Fibroblast of skin of left quadriceps (primary cell): ENCODE data around the gene ZNF540.
"Not testable (repeated sequence)": the region's sequence is repeated elsewhere in the genome, so short reads cannot be mapped to it uniquely, and the experiment has no call there.

Source experiments
- DNase-seq, 2 experiments: peaks; one replicate each; pipeline ENCODE4 v3.0.0-alpha.2; 2013; ENCODE audit warnings: low read depth in 2 of 2

The ZNF540 gene

DNA sequence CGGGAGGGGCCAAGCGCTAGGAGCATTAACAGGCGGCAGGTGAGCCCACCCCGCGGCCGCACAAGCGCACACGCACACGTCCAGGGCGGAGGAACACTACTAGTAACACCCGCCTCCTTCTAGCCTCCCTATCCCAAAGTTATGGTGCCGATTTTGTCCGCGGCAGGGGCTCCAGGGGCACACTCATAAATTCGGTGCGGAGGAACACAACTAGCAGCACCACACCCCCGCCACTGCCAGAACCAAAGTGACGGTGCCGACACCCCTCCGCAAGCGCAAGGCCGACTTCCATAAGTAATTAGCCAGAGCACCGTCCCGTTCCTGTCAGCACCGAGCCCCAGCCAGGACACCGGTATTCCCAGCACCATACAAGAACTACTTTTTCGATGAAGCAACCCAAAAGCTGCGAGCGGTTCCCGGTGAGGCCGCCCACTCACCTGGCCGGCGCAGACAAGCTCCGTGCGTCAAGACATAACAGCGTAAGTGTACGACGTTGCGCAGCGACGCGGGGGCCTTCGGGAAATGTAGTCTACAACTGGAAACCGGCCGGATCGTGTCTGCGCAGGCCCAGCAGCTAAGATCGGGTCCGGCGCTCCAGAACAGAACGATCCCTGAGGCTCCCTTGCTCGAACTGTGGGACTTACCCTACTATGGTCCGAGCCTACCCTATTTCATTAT lies at the start of gene ZNF540, which contains the start of gene ZNF571:
ZNF540 (plus strand) TSS at position 573 of the 678 bp plus-strand sequence. CDS start 3,572 bp downstream, outside the sequence.
ZNF571 (minus strand) TSS at position 489 of the 678 bp plus-strand sequence. CDS start 8,116 bp downstream, outside the sequence.
- peak; percentile 72 to 74 for DNase-seq

GRCh38 chr19:37551129-37551993 lies 43.3 kb upstream of the ZNF540 start:
- DNase-seq, result peak; percentile 47 to 55

DNA sequence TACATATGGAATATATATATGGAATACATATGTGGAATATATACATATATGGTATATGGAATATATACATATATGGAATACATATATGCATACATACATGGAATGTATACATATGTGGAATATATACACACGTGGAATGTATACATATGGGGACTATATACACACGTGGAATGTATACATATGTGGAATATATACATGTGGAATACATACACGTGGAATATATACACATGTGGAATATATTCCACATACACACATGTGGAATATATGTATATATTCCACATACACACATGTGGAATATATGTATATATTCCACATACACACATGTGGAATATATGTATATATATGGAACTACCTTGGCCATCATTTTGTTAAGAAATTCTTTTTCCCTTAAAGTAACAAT lies 31.2 kb upstream of the ZNF540 start:
- no peak for DNase-seq

GRCh38 chr19:37564624-37565369 lies 29.9 kb upstream of the ZNF540 start:
- DNase-seq, result no peak

GRCh38 chr19:37565370-37565669 lies 29.4 kb upstream of the ZNF540 start:
- no peak for DNase-seq

DNA sequence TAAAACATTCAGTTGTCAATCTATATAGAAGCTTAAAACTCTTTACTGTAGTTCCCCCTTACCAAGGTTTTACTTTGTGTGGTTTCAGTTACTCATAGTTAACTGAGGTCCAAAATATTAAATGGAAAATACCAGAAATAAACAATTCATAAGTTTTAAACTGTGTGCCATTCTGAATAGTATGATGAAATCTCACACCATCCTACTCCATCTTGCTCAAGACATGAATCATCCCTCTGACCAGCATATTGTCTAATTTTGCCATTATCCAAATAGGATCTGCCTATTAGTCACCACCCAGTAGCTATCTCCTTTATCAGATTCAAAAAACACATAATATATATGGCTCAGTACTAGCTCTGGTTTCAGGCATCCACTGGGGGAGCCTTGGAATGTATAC lies 22.5 kb upstream of the ZNF540 start:
- DNase-seq, result no peak

- DNase-seq, result no peak
These were observed 11.3 kb upstream of the ZNF540 start for GRCh38 chr19:37583340-37583739.

DNA sequence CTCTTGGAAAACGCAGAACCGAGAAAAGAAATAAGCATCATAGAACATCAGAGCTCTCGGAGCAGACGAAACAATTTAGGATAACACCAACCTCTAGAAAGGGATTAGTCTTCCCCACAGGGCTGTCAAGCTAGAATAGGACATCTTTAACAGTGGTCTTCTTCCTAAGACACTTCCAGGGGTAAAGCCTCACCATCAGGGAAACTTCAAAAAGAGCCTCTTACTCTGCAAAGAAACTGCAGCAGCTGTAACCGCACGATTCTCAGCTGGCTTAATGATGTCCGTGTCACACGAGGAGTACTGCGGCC lies 726 bp upstream of the ZNF540 start:
- DNase-seq, result no peak

DNA sequence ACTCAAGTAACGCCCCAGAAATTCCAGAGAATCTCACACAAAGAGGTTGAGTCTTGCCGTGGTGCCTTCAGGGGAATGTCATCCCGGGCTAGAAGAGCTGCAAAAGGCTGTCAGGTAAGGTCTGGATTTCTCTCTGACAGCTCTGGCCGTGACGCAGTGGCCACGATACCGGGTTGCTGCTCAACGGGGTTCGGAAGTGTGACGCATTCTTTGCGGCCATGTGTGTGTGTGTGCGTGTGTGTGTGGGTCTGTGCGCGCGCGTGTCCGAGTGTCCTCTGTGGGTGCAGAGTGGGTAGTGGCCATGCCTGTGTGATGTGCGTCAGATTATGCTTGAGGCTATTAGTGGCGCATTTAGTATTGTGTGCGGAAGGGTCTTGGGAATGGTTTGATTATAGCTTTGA lies 306 bp downstream of the ZNF540 start:
- DNase-seq, result no peak

DNA sequence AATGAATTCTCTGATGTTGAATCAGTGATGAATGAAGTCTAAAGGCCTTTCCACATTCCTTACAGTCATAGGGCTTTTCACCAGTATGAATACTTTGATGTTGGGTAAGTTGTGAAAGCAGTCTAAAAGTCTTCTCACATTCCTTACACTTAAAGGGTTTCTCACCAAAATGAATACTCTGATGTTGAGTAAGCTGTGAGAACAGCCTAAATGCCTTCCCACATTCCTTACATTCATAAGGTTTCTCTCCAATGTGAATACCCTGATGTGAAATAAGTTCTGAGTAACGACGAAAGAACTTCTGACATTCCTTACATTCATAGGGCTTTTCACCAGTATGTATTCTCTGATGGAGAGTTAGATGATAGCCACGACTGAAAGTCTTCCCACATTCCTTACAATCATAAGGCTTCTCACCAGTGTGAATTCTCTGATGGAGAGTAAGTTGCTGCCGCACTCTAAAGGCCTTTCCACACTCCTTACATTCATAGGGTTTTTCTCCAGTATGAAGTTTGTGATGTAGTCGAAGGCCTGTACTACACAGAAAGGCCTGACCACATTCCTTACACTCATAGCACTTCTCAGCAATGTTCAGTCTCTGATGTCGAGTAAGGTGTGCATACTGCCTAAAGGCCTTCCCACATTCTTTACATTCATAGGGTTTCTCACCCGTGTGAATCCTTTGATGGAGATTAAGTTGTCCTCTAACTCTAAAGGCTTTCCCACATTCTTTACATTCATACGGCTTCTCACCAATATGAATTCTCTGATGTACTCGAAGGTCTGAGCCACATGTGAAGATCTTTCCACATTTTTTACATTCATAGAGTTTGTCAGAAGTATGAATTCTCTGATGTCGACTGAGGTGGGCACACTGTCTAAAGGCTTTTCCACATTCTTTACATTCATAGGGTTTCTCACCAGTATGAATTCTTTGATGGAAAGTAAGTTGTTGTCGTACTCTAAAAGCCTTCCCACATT lies 40.7 kb downstream of the ZNF540 start:
- no peak for DNase-seq

DNA sequence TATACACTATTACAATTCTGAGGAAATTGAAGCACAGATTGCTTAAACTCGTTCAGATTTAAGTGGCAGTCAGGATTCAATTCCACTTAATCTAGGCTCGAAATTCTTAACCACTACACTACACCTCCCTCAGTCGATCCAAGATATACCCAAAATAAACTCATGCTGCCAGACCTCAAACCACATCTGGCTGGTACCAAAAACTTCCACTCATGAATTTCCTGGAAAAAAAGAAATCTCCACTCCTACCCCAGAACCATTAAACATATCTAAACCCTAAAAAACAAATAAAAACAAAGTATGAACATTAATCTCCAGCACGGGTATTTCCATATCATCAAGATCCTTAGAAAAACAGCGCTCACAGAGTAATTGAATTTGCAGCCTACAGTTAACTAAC lies 59.4 kb downstream of the ZNF540 start:
- DNase-seq, result no peak

GRCh38 chr19:37654629-37655300 lies 60.1 kb downstream of the ZNF540 start:
- peak; percentile 1 to 10 for DNase-seq

DNA sequence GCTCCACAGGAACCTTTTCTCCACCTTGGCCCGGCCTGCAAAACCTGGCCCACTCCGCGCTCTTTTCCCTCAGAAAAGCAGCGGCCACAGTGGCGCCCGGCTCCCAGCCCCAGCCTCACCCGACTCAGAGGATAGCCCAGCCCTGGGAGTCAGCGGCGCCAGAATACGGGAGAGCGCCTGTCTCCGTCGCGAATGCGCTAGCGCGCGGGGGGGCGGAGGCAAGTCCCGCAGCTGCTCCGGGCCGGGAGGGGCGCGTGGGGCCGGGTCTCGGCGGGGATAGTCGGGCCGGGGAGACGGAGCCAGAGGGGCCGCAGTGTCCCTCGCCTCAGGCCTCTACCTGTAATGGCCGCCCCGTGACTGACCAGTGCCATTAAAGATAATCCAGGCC lies 60.6 kb downstream of the ZNF540 start, which contains the start of gene ZFP30:
ZFP30 (minus strand) TSS at position 165 of the 388 bp plus-strand sequence. CDS start 7,643 bp downstream, outside the sequence.
- peak; percentile 53 to 63 for DNase-seq

GRCh38 chr19:37655689-37656371 lies 61.2 kb downstream of the ZNF540 start:
- DNase-seq, result peak; percentile 48 to 55

GRCh38 chr19:37657157-37657556 lies 62.5 kb downstream of the ZNF540 start:
- DNase-seq, result not testable (repeated sequence)
